HG03575 (cell line): ENCODE results near the gene SREBF2.
"Not testable (repeated sequence)": the region's sequence is repeated elsewhere in the genome, so short reads cannot be mapped to it uniquely, and the experiment has no call there.

Source experiments
- ATAC-seq: cut with Tn5 transposase; IDR thresholded peaks from one replicate; pipeline ENCODE4 v1.9.1; 2021; ENCODE audit not compliant: unreplicated experiment, insufficient number of reproducible peaks, low FRiP score; ENCODE audit errors: extremely low read depth

Gene SREBF2

GRCh38 chr22:41870081-41870480 is 37.2 kb downstream of the SREBF2 start:
- ATAC-seq: not testable (repeated sequence)

GRCh38 chr22:41870786-41871185 is 37.9 kb downstream of the SREBF2 start:
- no peak for ATAC-seq

DNA sequence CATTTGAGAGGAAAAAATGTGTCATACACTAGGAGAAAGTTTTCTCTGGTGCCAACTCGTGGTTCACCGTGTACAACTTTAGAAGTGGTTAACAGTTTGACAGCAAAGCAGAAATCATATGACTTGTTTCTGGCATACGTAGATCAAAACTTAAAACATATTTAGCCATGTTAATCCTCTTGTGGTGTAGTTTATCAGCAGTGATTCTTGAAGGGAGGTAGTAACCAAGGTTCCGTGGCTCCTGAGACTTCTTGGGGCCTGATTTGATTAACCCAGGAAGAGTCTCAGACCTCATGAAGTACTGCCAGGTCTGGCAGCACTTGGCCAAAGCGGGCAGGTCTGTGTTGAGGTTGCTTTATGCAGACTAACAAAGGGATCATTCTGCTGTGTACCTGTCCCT is 40.5 kb downstream of the SREBF2 start:
- no peak for ATAC-seq

GRCh38 chr22:41874090-41874489 is 41.2 kb downstream of the SREBF2 start:
- no peak for ATAC-seq

GRCh38 chr22:41875531-41876270 is 42.8 kb downstream of the SREBF2 start:
- ATAC-seq: no peak

DNA sequence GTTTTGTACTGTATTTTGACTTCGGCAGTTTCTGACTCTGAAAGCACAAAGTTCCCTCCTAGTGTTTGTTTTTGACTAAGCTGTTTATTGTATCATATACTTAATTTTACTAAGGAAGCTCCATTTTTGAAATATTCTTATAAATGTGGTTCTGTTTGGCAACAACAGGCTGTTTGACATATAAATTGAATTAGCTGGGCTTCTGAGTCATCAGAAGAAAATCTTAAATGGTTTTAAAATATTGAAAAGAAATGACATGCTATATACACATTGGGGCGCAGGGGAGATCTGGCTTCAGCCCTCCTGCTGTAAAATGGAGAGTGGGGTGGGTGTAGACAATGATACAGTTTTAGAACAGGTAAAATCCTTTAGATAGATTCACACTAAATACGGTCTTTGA is 43.4 kb downstream of the SREBF2 start:
- ATAC-seq: no peak

DNA sequence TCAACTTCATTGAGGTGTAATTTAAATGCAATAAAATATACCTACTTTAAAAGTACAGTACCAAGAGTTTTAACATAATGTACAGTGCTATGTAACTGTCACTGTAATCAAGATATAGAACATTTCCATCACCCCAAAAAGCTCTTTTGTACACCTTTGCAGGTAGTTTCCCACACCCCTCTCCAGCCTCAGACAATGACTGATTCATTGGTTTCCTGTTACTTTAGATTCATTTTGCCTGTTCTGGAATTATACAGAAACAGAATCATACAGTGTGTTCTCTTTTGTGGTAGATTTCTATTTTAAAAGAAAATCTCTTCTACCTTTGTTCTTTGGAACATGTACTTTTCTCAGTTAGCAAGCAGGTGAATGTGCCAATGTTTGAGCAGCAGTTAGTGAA is 43.8 kb downstream of the SREBF2 start:
- no peak for ATAC-seq

- no peak for ATAC-seq
Observed at GRCh38 chr22:41880653-41881052, 47.7 kb downstream of the SREBF2 start.

DNA sequence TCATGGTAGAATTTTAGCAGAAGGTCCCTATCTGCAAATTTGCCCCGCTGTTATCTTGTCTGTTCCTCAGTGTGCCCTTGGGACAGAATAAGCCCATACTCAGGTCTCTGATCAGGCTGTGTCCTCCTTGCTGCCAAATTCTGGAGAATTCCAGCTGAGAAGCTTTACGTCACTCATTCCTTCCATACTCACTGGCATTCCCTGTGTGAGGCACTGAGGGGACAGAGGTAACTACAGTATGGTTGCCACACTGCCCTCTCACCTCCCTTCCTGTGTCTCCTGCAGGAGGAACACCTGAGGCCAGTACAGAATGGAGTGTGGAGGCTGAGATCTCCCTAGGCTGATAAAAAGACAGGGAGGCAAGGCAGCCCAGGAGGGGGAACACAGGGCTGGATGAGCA is 50.5 kb downstream of the SREBF2 start:
- no peak for ATAC-seq

DNA sequence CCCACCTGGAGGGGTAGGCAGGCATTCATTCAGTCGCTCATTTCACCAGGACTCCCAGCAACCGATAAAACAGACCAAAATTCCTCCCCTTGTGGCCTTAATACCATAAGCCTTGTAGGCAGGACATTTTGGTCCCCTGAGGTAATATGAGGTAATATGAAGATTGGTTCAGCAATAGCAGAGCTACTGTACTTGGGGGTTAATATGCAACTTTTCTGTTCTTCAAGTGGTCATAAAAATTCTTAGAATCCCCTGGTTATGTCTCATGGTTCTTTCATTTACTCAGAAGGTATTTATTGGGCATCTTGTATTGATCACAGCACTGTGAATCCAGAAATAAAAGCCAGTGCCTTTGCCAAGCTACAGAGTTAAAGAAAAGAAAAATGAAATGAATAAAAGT is 52.2 kb downstream of the SREBF2 start:
- no peak for ATAC-seq

DNA sequence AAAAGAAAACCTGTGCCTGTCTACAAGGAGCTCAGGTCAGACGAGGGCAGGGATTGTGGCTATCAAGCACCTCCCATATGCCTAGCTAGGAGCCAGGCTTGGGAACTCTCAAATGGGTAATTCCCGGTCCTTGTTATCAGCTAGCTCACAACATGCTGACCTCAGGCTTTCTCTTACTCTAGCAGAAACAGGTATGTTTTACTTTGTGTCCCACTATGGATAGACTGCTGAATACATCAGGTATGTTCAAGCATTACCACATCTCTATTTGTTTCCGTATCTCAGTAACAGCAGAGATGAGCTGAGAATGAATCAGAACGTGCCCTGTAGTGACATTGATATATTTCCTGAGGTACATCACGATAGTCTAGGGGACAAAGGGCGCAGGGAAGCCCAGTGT is 52.6 kb downstream of the SREBF2 start:
- ATAC-seq: no peak

DNA sequence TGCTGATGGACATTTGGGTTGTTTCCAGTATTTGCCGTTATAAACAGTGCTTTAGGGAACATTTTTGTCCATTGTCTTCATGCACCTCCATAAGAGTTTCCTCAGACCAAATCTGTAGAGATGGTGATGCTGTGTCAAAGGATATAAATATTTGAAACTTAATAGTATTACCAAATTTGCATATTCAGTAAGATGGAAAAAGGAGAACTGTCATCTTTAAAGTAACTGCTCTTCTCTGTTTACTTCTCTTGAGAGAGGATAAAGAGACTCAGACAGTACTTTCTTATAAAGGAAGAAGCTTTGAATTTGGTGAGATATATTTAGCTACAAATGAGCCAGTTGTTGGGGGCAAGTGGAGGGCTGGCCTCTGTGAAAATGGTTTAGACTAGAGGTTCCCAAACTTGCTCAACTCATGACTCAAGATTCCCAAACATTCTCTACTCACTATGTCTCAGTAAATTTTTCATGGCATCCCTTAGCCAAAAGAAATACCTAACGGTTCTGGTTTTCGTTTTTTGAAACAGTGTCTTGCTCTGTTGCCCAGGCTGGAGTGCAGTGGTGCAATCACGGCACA is 55.8 kb downstream of the SREBF2 start:
- no peak for ATAC-seq

GRCh38 chr22:41891407-41891806 is 58.5 kb downstream of the SREBF2 start:
- no peak for ATAC-seq

DNA sequence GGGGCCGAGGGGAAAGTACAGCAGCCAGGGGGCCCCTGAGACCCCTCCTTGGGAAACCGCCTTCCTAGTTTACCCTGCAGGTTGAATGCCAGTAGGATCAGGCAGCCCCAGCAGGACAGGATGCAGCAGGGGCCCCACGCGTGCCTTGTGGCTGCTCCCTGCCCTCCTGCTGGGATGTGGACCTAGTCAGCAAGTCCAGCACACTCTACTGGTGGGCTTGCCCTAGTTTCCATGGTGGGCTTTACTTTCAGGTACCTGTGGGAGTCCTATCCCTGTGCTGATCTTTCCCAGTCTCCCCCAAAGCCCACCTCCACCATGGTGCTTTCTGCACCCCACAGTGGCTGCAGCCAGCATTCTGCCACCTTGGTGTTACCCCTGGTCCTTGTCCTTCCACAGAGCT is 59.8 kb downstream of the SREBF2 start:
- ATAC-seq: no peak

DNA sequence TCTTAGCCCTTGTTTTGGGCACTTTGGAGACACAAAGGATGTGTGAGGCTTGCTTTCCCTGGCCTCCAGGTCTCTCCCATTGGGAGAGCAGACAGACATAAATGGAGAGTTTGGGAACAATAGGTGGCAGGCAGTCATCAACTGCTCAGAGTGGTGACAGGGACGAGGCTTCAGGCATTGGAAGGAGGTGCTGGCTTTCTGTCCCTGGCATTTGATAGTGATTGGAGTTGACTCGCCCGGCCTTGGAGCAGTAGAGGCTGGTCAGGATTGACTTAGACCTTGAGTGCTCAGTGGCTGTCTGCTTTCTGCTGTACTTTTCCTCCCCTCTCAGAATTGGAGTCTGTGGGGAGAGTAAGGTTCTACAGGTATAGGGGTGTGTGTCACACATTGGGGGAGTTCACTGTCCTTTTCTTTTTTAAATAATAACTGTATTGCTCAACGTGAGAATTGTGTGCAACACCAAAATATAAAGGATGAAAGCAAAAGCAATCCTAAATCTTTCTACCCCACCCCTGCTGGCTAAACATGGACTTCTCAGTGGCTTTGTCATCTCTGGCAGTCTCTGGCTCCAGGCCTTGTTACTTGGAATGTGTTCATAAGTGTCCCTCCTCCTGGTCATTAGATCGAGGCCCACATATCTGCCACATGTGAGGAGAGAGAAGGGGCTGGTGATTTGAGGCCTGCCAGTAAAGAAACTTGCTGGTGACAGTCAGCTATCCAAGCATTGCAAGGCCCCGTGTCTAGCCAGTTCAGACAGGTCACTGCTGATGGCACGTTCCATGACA is 60.9 kb downstream of the SREBF2 start:
- no peak for ATAC-seq

- ATAC-seq: no peak
Observed at GRCh38 chr22:41898645-41899044, 65.7 kb downstream of the SREBF2 start.

DNA sequence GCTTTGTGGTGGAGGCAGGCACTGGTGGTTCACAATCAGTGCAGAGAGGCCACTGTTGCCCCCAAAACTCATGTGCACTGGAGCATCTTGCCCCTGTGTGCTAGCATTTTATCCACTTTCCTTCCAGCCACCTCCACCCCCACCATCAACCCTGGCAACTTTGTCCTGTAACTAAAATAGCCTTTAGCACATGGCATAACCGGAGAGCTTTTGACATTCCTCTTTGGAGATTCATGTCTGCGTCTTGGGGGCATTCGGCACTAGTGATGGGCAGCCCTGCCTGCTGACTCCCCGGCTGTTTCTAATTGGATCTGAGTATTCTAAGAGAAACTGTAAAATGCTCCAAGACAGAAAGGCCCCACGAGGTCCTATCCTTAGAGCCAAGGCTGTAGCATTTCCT is 66.2 kb downstream of the SREBF2 start:
- no peak for ATAC-seq

- no peak for ATAC-seq
Observed at GRCh38 chr22:41899992-41900651, 67.2 kb downstream of the SREBF2 start.

DNA sequence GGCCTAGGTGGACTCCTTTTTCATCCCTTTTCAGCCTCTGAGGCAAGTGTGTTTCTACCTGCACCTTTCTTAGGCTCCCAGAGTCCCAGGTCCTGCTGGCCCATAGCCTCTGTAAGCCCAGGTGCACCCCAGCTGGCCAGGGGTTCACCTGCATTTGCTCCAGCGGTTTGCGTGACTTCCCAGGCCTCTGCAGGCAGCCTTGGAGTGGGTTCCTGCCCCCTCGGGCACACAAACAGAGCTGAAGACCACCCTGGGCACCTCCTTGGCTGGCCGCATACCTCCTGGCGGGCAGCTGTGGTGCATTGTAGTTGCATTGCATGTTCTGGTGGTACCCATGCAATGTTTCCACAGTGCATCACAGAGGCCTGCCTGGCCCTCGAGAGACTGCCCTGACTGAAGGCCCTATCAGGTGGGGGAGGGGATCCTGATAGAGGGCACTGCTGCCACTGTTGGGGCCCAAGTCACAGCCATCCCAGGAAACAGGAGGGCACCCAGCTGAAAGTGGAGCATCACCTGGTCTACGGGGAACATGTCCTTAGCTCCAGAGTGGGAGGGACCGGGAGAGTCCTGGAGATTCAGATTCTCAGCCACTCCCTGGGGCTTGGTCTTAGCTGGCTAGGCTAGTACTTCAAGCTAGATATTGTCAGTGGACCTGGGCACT is 67.9 kb downstream of the SREBF2 start:
- no peak for ATAC-seq
